Liver (tissue), 9 donors: ENCODE measurements around the gene AIG1. TPM values are rescaled to one million over a fixed set of nuclear protein-coding genes. Genes with fewer than 3 reads are reported as not detected.

Source experiments
- DNase-seq: peaks from one replicate; pipeline ENCODE4 v3.0.0-alpha.2; 2017; ENCODE audit warnings: low spot score
- H3K27ac ChIP-seq, 2 donors: one replicate each; pipeline ENCODE4 v1.7.0; 2013; ENCODE audit warnings: inconsistent platforms in 2 of 2, low read length in 2 of 2, control low read depth in 1 of 2, low read depth in 1 of 2, mild to moderate bottlenecking in 1 of 2
- H3K27me3 ChIP-seq, 4 donors: one replicate each; pipeline versions ENCODE4 v1.6.1 to v1.7.0; 2013; ENCODE audit warnings: low read length in 3 of 4, inconsistent platforms in 1 of 4, mild to moderate bottlenecking in 1 of 4, moderate library complexity in 1 of 4; ENCODE audit not compliant: control insufficient read depth in 4 of 4, insufficient read depth in 4 of 4
- H3K36me3 ChIP-seq, 4 donors: one replicate each; pipeline versions ENCODE4 v1.6.1 to v1.7.0; 2013; ENCODE audit warnings: low read length in 3 of 4, mild to moderate bottlenecking in 3 of 4, low read depth in 1 of 4, moderate library complexity in 1 of 4; ENCODE audit not compliant: control insufficient read depth in 4 of 4, insufficient read depth in 3 of 4
- H3K4me1 ChIP-seq, 4 donors: one replicate each; pipeline versions ENCODE4 v1.6.1 to v1.7.0; 2013; ENCODE audit warnings: low read length in 3 of 4, mild to moderate bottlenecking in 3 of 4, moderate library complexity in 1 of 4; ENCODE audit not compliant: control insufficient read depth in 4 of 4, insufficient read depth in 4 of 4
- H3K4me3 ChIP-seq, 3 donors: one replicate each; pipeline versions ENCODE4 v1.6.1 to v1.7.0; 2013; ENCODE audit warnings: low read length in 3 of 3, control low read depth in 1 of 3, low read depth in 1 of 3, mild to moderate bottlenecking in 1 of 3
- H3K9ac ChIP-seq, 2 donors: one replicate each; pipeline ENCODE4 v1.7.0; 2013; ENCODE audit warnings: low read length in 2 of 2, mild to moderate bottlenecking in 2 of 2, moderate library complexity in 2 of 2, control low read depth in 1 of 2, low read depth in 1 of 2
- H3K9me3 ChIP-seq, 4 donors: one replicate each; pipeline versions ENCODE4 v1.6.1 to v1.7.0; 2013; ENCODE audit warnings: low read length in 3 of 4; ENCODE audit not compliant: control insufficient read depth in 4 of 4
- ATF3 ChIP-seq: IDR thresholded peaks from 2 replicates; pipeline ENCODE4 v1.6.1; 2016; ENCODE audit warnings: antibody characterized with exemption
- CTCF ChIP-seq: fragments of 150-350 bp; IDR thresholded peaks from 2 replicates; pipeline ENCODE4 v1.5.1; 2017; ENCODE audit warnings: improper control_type of control experiment, low read depth, low read length; ENCODE audit not compliant: missing input control
- EGR1 ChIP-seq, 2 donors: IDR thresholded peaks; 2 replicates each; pipeline ENCODE4 v1.6.1; 2016 to 2018; ENCODE audit warnings: antibody characterized with exemption in 2 of 2, low read depth in 2 of 2
- FOXA1 ChIP-seq: IDR thresholded peaks from 2 replicates; pipeline ENCODE4 v1.6.1; 2016; ENCODE audit warnings: antibody characterized with exemption
- GABPA ChIP-seq, 2 donors: IDR thresholded peaks in 1 of 2; conservative IDR thresholded peaks in 1 of 2; 2 replicates each; pipeline ENCODE4 v1.6.1; 2016; ENCODE audit warnings: antibody characterized with exemption in 2 of 2, mild to moderate bottlenecking in 1 of 2, moderate library complexity in 1 of 2
- HNF4A ChIP-seq, 2 donors: conservative IDR thresholded peaks; 2 replicates each; pipeline ENCODE4 v1.6.1; 2016; ENCODE audit warnings: antibody characterized with exemption in 2 of 2, mild to moderate bottlenecking in 2 of 2
- HNF4G ChIP-seq: IDR thresholded peaks from 2 replicates; pipeline ENCODE4 v1.6.1; 2016; ENCODE audit warnings: antibody characterized with exemption
- NR2F2 ChIP-seq: IDR thresholded peaks from 2 replicates; pipeline ENCODE4 v1.6.1; 2016; ENCODE audit warnings: antibody characterized with exemption
- RAD21 ChIP-seq, 2 donors: IDR thresholded peaks; 2 replicates each; pipeline ENCODE4 v1.6.1; 2016; ENCODE audit warnings: antibody characterized with exemption in 2 of 2, mild to moderate bottlenecking in 2 of 2
- RXRA ChIP-seq, 2 donors: IDR thresholded peaks; 2 replicates each; pipeline ENCODE4 v1.6.1; 2017 to 2018; ENCODE audit warnings: antibody characterized with exemption in 2 of 2, mild to moderate bottlenecking in 1 of 2
- SP1 ChIP-seq: IDR thresholded peaks from 2 replicates; pipeline ENCODE4 v1.6.1; 2018; ENCODE audit warnings: antibody characterized with exemption, mild to moderate bottlenecking
- YY1 ChIP-seq: IDR thresholded peaks from 2 replicates; pipeline ENCODE4 v1.6.1; 2016; ENCODE audit warnings: antibody characterized with exemption, mild to moderate bottlenecking
- ZBTB33 ChIP-seq: IDR thresholded peaks from 2 replicates; pipeline ENCODE4 v1.6.1; 2016; ENCODE audit warnings: antibody characterized with exemption
- WGBS: extraction: QIAGEN DNeasy Blood & Tissue Kit; methylation state at CpG from one replicate; pipeline ENCODE4 v1.1.7; 2013; 5-methylcytosine and 5-hydroxymethylcytosine counted together
- polyA plus RNA-seq, 2 donors: library from polyadenylated mRNA; stranded (reverse) in 1 of 2; unstranded in 1 of 2; fragments of 200-250 nt in 1 of 2; fragments of >200 nt in 1 of 2; fragmentation: Nextera tagmentation in 1 of 2; extraction: Ambion mirVana in 1 of 2; gene quantifications; one replicate each; pipeline versions ENCODE4 v1.2.1 to v1.2.3, GENCODE V29; 2013 to 2015
- total RNA-seq, 2 donors: library from RNA; depleted of rRNA; stranded (reverse); fragments of >200 nt; gene quantifications; one replicate each; pipeline ENCODE4 v1.2.3, GENCODE V29; 2014
- donor health status: healthy.
- donor health status: healthy.
- donor health status: healthy.
- donor health status: healthy.
- donor health status: healthy.

The AIG1 gene
- total and polyA plus RNA-seq, 4 donors, result 74.8 to 169 (median 121) TPM

- no peak for TF ChIP-seq ZBTB33
- no peak for TF ChIP-seq GABPA (IDR thresholded peaks at IDR 0.05 in 1 of 2, conservative IDR thresholded peaks at IDR 0.05 in 1 of 2)
- no peak for TF ChIP-seq NR2F2
- no peak for TF ChIP-seq ATF3
- no peak for TF ChIP-seq EGR1 (IDR thresholded peaks at IDR 0.05; ENCODE audit: low read depth in 2 of 2)
Measured at GRCh38 chr6:143064951-143065683, 4.4 kb downstream of the AIG1 start (continued).

- Histone ChIP-seq H3K4me1 (peaks cover 3 to 44% (median 22%) of the 10 kb centered on the region in 4 donors), H3K27me3 (no peaks in the 10 kb centered on the region), H3K4me3 (no peak overlapping the region), H3K9ac (no peak overlapping the region), H3K9me3 (no peaks in the 10 kb centered on the region), H3K27ac (peak overlapping the region; percentile 17 to 18), H3K36me3 (no peaks in the 10 kb centered on the region)
- WGBS, result 93% methylated on average over 1 of the region's 1 CpG
- TF ChIP-seq CTCF (no peak), SP1 (no peak), HNF4G (no peak), RAD21 (IDR thresholded peaks at IDR 0.05) (no peak), ZBTB33 (no peak)
- DNase-seq, result no peak
Measured at GRCh38 chr6:143068001-143068400, 7.3 kb downstream of the AIG1 start.

GRCh38 chr6:143074101-143074500, 13.4 kb downstream of the AIG1 start:
- 41% methylated on average over 3 of the region's 3 CpGs for WGBS
- Histone ChIP-seq H3K4me1 (peaks cover 9 to 46% (median 26%) of the 10 kb centered on the region in 4 donors), H3K4me3 (peak overlapping the region in 1 of 3 donors; percentile 12), H3K36me3 (no peaks in the 10 kb centered on the region), H3K9ac (no peak overlapping the region), H3K27ac (peak overlapping the region; percentile 44 to 83), H3K9me3 (no peaks in the 10 kb centered on the region), H3K27me3 (no peaks in the 10 kb centered on the region)
- TF ChIP-seq HNF4A (conservative IDR thresholded peaks at IDR 0.05), result peak; percentile 29 to 32
- peak in 1 of 2 donors; percentile 8 for TF ChIP-seq RXRA (IDR thresholded peaks at IDR 0.05)
- TF ChIP-seq CTCF, result no peak
- TF ChIP-seq EGR1 (IDR thresholded peaks at IDR 0.05; ENCODE audit: low read depth in 2 of 2), result no peak
- TF ChIP-seq FOXA1, result no peak
- TF ChIP-seq RAD21 (IDR thresholded peaks at IDR 0.05), result no peak
- TF ChIP-seq YY1, result no peak
- no peak for DNase-seq
